HG03469 (cell line): ENCODE data around the gene CHAD.
"Not testable (repeated sequence)": the region's sequence is repeated elsewhere in the genome, so short reads cannot be mapped to it uniquely, and the experiment has no call there.

Experiments
- ATAC-seq: cut with Tn5 transposase; IDR thresholded peaks from one replicate; pipeline ENCODE4 v1.9.1; 2021; ENCODE audit warnings: mild to moderate bottlenecking, moderate library complexity, moderate number of reproducible peaks; ENCODE audit not compliant: unreplicated experiment

The CHAD gene

DNA sequence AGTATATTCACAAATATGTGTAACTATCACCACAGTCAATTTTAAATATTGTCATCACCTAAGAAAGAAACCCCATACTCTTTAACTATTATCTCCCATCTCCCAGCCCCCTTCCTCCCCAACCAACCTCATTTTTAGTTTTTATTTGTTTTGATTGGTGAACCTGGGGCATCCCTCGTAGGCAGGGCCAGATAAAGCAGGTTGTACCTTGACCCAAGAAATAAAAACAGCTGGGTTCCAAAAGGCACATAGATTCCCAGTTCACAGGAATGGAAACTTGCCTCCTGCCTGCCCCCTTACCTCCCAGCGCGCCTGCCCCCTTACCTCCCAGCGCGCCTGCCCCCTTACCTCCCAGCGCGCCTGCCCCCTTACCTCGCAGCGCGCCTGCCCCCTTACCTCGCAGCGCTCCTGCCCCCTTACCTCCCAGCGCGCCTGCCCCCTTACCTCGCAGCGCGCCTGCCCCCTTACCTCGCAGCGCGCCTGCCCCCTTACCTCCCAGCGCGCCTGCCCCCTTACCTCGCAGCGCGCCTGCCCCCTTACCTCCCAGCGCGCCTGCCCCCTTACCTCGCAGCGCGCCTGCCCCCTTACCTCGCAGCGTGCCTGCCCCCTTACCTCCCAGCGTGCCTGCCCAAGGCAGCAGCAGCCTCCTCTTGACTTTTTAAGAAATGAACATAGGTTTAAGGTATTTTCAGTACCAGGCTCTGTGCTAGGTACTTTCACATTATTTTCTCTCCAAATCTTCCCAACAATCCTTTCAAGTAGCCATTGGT lies 7.3 kb upstream of the CHAD start:
- not testable (repeated sequence) for ATAC-seq

GRCh38 chr17:50475362-50475761 lies 6.7 kb upstream of the CHAD start:
- no peak for ATAC-seq

GRCh38 chr17:50474523-50474922 lies 5.8 kb upstream of the CHAD start:
- no peak for ATAC-seq

- no peak for ATAC-seq
These were observed 5.2 kb upstream of the CHAD start for GRCh38 chr17:50473901-50474300.

DNA sequence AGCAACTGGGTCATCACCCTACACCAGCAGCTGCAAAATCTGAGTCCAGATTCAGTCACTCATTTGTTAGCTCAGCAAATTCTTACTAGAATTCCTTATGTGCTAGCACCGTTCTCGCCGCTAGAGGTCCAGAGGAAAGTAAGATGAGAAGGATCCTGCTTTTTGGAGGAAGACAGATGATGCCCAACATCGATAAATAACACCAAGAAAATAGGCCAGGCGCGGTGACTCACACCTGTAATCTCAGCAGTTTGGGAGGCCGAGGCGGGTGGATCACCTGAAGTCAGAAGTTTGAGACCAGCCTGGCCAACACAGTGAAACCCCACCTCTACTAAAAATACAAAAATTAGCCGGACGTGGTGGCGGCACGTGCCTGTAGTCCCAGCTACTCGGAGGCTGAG lies 4.1 kb upstream of the CHAD start:
- ATAC-seq, result not testable (repeated sequence)

DNA sequence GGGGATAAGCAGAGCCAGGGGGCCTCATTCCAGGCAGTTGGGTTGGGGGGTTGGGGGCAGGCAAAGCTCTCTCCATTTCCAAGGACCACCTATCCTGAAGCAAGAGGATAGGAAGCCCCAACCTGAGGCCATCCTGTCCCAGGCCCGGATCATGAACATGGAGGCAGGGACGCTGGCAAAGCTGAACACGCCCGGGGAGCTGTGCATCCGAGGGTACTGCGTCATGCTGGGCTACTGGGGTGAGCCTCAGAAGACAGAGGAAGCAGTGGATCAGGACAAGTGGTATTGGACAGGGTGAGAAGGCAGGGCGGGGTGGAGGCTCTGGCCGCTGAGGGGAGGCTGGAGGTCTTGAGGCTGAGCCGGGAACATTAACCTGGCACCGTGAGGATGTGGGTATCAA lies 3.6 kb upstream of the CHAD start:
- no peak for ATAC-seq

- ATAC-seq, result no peak
These were observed 2.6 kb upstream of the CHAD start for GRCh38 chr17:50471009-50471905.

GRCh38 chr17:50470426-50470825 lies 1.7 kb upstream of the CHAD start:
- no peak for ATAC-seq

- no peak for ATAC-seq
These were observed 1.1 kb upstream of the CHAD start for GRCh38 chr17:50469671-50470305.

DNA sequence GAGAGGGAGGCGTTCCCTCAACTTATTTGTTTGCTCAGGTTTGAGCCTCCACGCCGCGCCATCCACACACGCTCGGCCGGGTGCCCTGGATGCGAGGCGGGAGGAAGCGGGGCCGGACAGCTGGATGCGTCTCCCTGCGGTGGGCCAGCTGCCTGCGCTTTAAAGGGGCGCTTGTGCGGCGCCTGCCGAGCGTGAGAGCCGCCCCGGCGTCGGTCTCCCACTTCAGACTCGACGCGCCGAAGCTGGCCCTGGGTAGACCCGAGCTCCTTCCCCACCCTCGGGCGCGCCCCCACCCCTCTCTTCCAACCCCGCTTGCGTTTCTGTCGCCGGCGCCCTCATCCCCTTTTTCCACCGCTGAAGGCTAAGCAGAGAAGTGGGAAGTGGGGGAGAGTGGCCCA lies 527 bp upstream of the CHAD start:
- ATAC-seq, result no peak

- no peak for ATAC-seq
These were observed 801 bp downstream of the CHAD start for GRCh38 chr17:50467855-50468303.

- ATAC-seq, result no peak
These were observed 1.4 kb downstream of the CHAD start for GRCh38 chr17:50467114-50467854.

GRCh38 chr17:50466371-50467113 lies 2.1 kb downstream of the CHAD start:
- no peak for ATAC-seq

GRCh38 chr17:50465635-50466034 lies 3.0 kb downstream of the CHAD start:
- ATAC-seq, result no peak

DNA sequence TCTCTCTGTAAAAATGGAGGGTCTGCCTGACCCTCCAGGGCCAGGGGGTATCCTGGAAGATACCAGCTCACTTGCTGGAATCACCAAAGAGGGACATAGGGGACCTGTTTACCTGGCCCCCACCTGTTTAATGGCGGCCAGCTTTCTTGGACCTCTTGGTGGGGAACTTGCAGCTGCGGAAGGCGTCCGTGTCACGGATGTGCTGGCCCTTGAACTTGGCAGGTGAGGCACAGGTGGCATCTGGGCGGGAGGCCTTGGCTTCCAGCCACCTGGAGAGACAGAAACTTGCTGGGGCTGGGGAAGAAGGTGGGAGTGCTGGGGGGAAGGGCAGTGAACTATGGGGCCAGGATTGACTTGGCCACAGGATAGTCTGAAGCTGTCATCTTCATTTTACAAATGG lies 3.5 kb downstream of the CHAD start:
- ATAC-seq, result no peak

- ATAC-seq, result no peak
These were observed 3.9 kb downstream of the CHAD start for GRCh38 chr17:50464736-50465135.

GRCh38 chr17:50464121-50464520 lies 4.6 kb downstream of the CHAD start:
- ATAC-seq, result no peak

- no peak for ATAC-seq
These were observed 6.2 kb downstream of the CHAD start for GRCh38 chr17:50462446-50462845.

- ATAC-seq, result no peak
These were observed 7.0 kb downstream of the CHAD start for GRCh38 chr17:50461550-50462132.
